Measurements from ENCODE around the gene ANP32B.

ANP32B gene

GRCh38 chr9:97983589-97984187 lies 547 bp downstream of the ANP32B start:
- DNase-seq (ENCODE audit: low read depth): peak; percentile 7
- no peak for TF ChIP-seq CTCF (conservative IDR thresholded peaks at IDR 0.05; ENCODE audit: control insufficient read depth, insufficient read depth, low read depth, low read length)
- peak overlapping the region; percentile 75 for H3K4me3 ChIP-seq (ENCODE audit: control insufficient read depth, low read depth, low read length)

GRCh38 chr9:97984188-97985057 lies 1.3 kb downstream of the ANP32B start:
- peak overlapping the region; percentile 75 for H3K4me3 ChIP-seq (ENCODE audit: control insufficient read depth, low read depth, low read length)

GRCh38 chr9:97985058-97985861 lies 2.1 kb downstream of the ANP32B start:
- no peak for TF ChIP-seq CTCF (conservative IDR thresholded peaks at IDR 0.05; ENCODE audit: control insufficient read depth, insufficient read depth, low read depth, low read length)
- peak; percentile 32 for DNase-seq (ENCODE audit: low read depth)
- H3K4me3 ChIP-seq (ENCODE audit: control insufficient read depth, low read depth, low read length): peak overlapping the region; percentile 48

More at GRCh38 chr9:97984188-97985057, 1.3 kb downstream of the ANP32B start:
- DNase-seq (ENCODE audit: low read depth): peak; percentile 78
- TF ChIP-seq CTCF (conservative IDR thresholded peaks at IDR 0.05; ENCODE audit: control insufficient read depth, insufficient read depth, low read depth, low read length): no peak

- no peak overlapping the region for H3K4me3 ChIP-seq (ENCODE audit: control insufficient read depth, low read depth, low read length)
- TF ChIP-seq CTCF (conservative IDR thresholded peaks at IDR 0.05; ENCODE audit: control insufficient read depth, insufficient read depth, low read depth, low read length): no peak
- no peak for DNase-seq (ENCODE audit: low read depth)
Measured at GRCh38 chr9:97987487-97987886, 4.3 kb downstream of the ANP32B start.

- no peak overlapping the region for H3K4me3 ChIP-seq (ENCODE audit: control insufficient read depth, low read depth, low read length)
- DNase-seq (ENCODE audit: low read depth): peak; percentile 66
- TF ChIP-seq CTCF (conservative IDR thresholded peaks at IDR 0.05; ENCODE audit: control insufficient read depth, insufficient read depth, low read depth, low read length): peak; percentile 35
Measured at GRCh38 chr9:97990259-97990658, 7.1 kb downstream of the ANP32B start.

- no peak for DNase-seq (ENCODE audit: low read depth)
- no peak overlapping the region for H3K4me3 ChIP-seq (ENCODE audit: control insufficient read depth, low read depth, low read length)
- TF ChIP-seq CTCF (conservative IDR thresholded peaks at IDR 0.05; ENCODE audit: control insufficient read depth, insufficient read depth, low read depth, low read length): no peak
Measured at GRCh38 chr9:97991818-97992217, 8.7 kb downstream of the ANP32B start.
